Mesenchymal stem cell (in vitro differentiated cells and primary cell): ENCODE results near the gene RPTOR.

Experiments
- DNase-seq: peaks from one replicate; pipeline ENCODE4 v3.0.0-alpha.2; 2013
- H2AFZ ChIP-seq: one replicate; pipeline ENCODE4 v1.6.1; 2013; ENCODE audit warnings: low read depth, mild to moderate bottlenecking, control low read depth, inconsistent platforms, low read length, moderate library complexity
- H2AK5ac ChIP-seq: 2 replicates; pipeline ENCODE4 v1.6.1; 2013; ENCODE audit warnings: low read length, moderate library complexity, mild to moderate bottlenecking, inconsistent platforms; ENCODE audit not compliant: severe bottlenecking
- H2BK120ac ChIP-seq: one replicate; pipeline ENCODE4 v1.6.1; 2013; ENCODE audit warnings: low read depth, mild to moderate bottlenecking, inconsistent platforms, low read length, moderate library complexity
- H2BK12ac ChIP-seq, 2 experiments: one replicate each; pipeline ENCODE4 v1.6.1; 2013; ENCODE audit warnings: inconsistent platforms in 2 of 2, low read length in 2 of 2, mild to moderate bottlenecking in 2 of 2, moderate library complexity in 2 of 2, control low read depth in 1 of 2
- H2BK15ac ChIP-seq: one replicate; pipeline ENCODE4 v1.6.1; 2013; ENCODE audit warnings: mild to moderate bottlenecking, low read depth, inconsistent platforms; ENCODE audit not compliant: poor library complexity, severe bottlenecking
- H2BK5ac ChIP-seq: 2 replicates; pipeline ENCODE4 v1.6.1; 2013; ENCODE audit warnings: low read depth, mild to moderate bottlenecking, low read length, control low read depth, inconsistent platforms; ENCODE audit not compliant: poor library complexity, severe bottlenecking
- H3K14ac ChIP-seq, 2 experiments: one replicate each; pipeline ENCODE4 v1.6.1; 2013; ENCODE audit warnings: inconsistent platforms in 2 of 2, low read length in 2 of 2, control low read depth in 1 of 2, mild to moderate bottlenecking in 1 of 2, moderate library complexity in 1 of 2
- H3K18ac ChIP-seq, 2 experiments: one replicate each; pipeline ENCODE4 v1.6.1; 2013; ENCODE audit warnings: inconsistent platforms in 2 of 2, low read length in 2 of 2, control low read depth in 1 of 2, low read depth in 1 of 2, mild to moderate bottlenecking in 1 of 2
- H3K23ac ChIP-seq, 2 experiments: one replicate each; pipeline ENCODE4 v1.6.1; 2013; ENCODE audit warnings: inconsistent platforms in 2 of 2, low read length in 2 of 2, mild to moderate bottlenecking in 2 of 2, moderate library complexity in 2 of 2, control low read depth in 1 of 2
- H3K27ac ChIP-seq: 2 replicates; pipeline ENCODE4 v1.5.1; 2013; ENCODE audit warnings: mild to moderate bottlenecking, moderate library complexity, low read length, control low read depth, inconsistent platforms; ENCODE audit not compliant: poor library complexity, severe bottlenecking
- H3K27me3 ChIP-seq, 2 experiments: 2 replicates each; pipeline versions ENCODE4 v1.6.1 to v1.7.0; 2013; ENCODE audit warnings: low read length in 2 of 2, mild to moderate bottlenecking in 2 of 2, moderate library complexity in 2 of 2, control low read depth in 1 of 2, inconsistent platforms in 1 of 2; ENCODE audit not compliant: control insufficient read depth in 1 of 2, insufficient read depth in 1 of 2
- H3K36me3 ChIP-seq, 2 experiments: 2 replicates each; pipeline versions ENCODE4 v1.6.1 to v1.7.0; 2013; ENCODE audit warnings: low read length in 2 of 2, control low read depth in 1 of 2, inconsistent platforms in 1 of 2, low read depth in 1 of 2, mild to moderate bottlenecking in 1 of 2; ENCODE audit not compliant: insufficient read depth in 2 of 2, control insufficient read depth in 1 of 2
- H3K4ac ChIP-seq, 2 experiments: one replicate each; pipeline ENCODE4 v1.6.1; 2013; ENCODE audit warnings: inconsistent platforms in 2 of 2, low read length in 2 of 2, mild to moderate bottlenecking in 2 of 2, moderate library complexity in 2 of 2, control low read depth in 1 of 2, low read depth in 1 of 2
- H3K4me1 ChIP-seq: 2 replicates; pipeline ENCODE4 v1.6.1; 2013; ENCODE audit warnings: low read depth, low read length, control low read depth; ENCODE audit not compliant: control insufficient read depth, insufficient read depth
- H3K4me2 ChIP-seq: 2 replicates; pipeline ENCODE4 v1.6.1; 2013; ENCODE audit warnings: low read length, mild to moderate bottlenecking, inconsistent platforms; ENCODE audit not compliant: poor library complexity, severe bottlenecking
- H3K4me3 ChIP-seq, 2 experiments: 2 replicates each; pipeline versions ENCODE4 v1.5.1 to v1.7.0; 2013; ENCODE audit warnings: low read length in 2 of 2, mild to moderate bottlenecking in 2 of 2, control low read depth in 1 of 2, low read depth in 1 of 2; ENCODE audit not compliant: insufficient read depth in 1 of 2
- H3K79me1 ChIP-seq: replicated peaks from 2 replicates; pipeline ENCODE4 v1.6.1; 2013; ENCODE audit warnings: mild to moderate bottlenecking, control low read depth, low read length, inconsistent platforms; ENCODE audit not compliant: poor library complexity, severe bottlenecking
- H3K9ac ChIP-seq: 2 replicates; pipeline ENCODE4 v1.7.0; 2013; ENCODE audit warnings: mild to moderate bottlenecking, low read length, moderate library complexity
- H3K9me3 ChIP-seq: 2 replicates; pipeline ENCODE4 v1.7.0; 2013; ENCODE audit warnings: mild to moderate bottlenecking, low read length; ENCODE audit not compliant: control insufficient read depth
- H4K8ac ChIP-seq: one replicate; pipeline ENCODE4 v1.6.1; 2013; ENCODE audit warnings: inconsistent platforms, mild to moderate bottlenecking, low read length, moderate library complexity
- H4K91ac ChIP-seq: one replicate; pipeline ENCODE4 v1.6.1; 2013; ENCODE audit warnings: mild to moderate bottlenecking, low read length, inconsistent platforms
- WGBS: methylation state at CpG from one replicate; pipeline ENCODE4 v1.1.7; 2013; ENCODE audit warnings: mixed read lengths; 5-methylcytosine and 5-hydroxymethylcytosine counted together

The RPTOR gene

GRCh38 chr17:80909635-80910034, 365.0 kb downstream of the RPTOR start:
- Histone ChIP-seq H2AK5ac (no peak overlapping the region), H4K91ac (no peak overlapping the region), H2BK120ac (no peak overlapping the region), H4K8ac (no peak overlapping the region), H2BK15ac (no peak overlapping the region), H3K23ac (no peak overlapping the region), H3K4me2 (no peak overlapping the region), H3K9ac (no peak overlapping the region), H3K18ac (no peak overlapping the region), H3K79me1 (peaks cover 1% of the 10 kb centered on the region), H2AFZ (no peak overlapping the region), H2BK12ac (no peak overlapping the region), H3K14ac (no peak overlapping the region), H3K4me1 (peaks cover 2% of the 10 kb centered on the region), H3K4me3 (no peak overlapping the region), H3K9me3 (no peaks in the 10 kb centered on the region), H3K36me3 (peaks cover 62 to 76% of the 10 kb centered on the region in 2 experiments), H2BK5ac (no peak overlapping the region), H3K27ac (no peak overlapping the region), H3K4ac (no peak overlapping the region), H3K27me3 (no peaks in the 10 kb centered on the region)
- no peak for DNase-seq
- WGBS = 96% methylated on average over 2 of the region's 2 CpGs

DNA sequence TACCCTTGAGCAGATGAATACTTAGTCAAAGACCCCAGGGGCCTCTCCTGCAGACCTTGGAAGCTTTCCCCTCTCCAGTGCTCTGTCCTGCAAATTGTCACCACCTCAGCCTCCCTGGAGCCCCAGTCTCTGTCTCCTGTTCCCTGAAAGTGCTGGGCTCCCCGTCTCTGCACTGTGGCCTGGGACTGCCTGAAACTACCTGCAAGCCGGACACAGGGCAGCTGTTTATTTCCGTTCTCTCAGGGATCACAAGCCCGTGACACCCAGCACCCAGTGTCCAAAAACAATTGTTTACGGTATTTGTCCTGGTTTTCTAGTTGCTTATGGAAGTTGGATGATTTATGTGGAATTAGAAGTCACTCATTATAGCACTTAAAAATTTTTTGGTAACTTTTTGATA, 365.4 kb downstream of the RPTOR start:
- Histone ChIP-seq H2BK15ac (no peak overlapping the region), H3K79me1 (peaks cover 1% of the 10 kb centered on the region), H3K14ac (no peak overlapping the region), H2BK12ac (no peak overlapping the region), H2BK120ac (no peak overlapping the region), H3K4me2 (no peak overlapping the region), H2AK5ac (no peak overlapping the region), H2AFZ (no peak overlapping the region), H3K9ac (no peak overlapping the region), H3K9me3 (no peaks in the 10 kb centered on the region), H2BK5ac (no peak overlapping the region), H3K36me3 (peaks cover 66 to 73% of the 10 kb centered on the region in 2 experiments), H3K4me1 (no peaks in the 10 kb centered on the region), H3K27ac (no peak overlapping the region), H3K4me3 (no peak overlapping the region), H3K23ac (no peak overlapping the region), H3K27me3 (no peaks in the 10 kb centered on the region), H3K4ac (no peak overlapping the region), H4K8ac (no peak overlapping the region), H4K91ac (no peak overlapping the region), H3K18ac (no peak overlapping the region)
- no peak for DNase-seq
- WGBS = 97% methylated on average over 5 of the region's 5 CpGs

- Histone ChIP-seq H3K4ac (no peak overlapping the region), H3K27me3 (no peaks in the 10 kb centered on the region), H4K8ac (no peak overlapping the region), H2BK120ac (no peak overlapping the region), H3K9me3 (no peaks in the 10 kb centered on the region), H2AK5ac (no peak overlapping the region), H3K36me3 (peaks cover 58 to 69% of the 10 kb centered on the region in 2 experiments), H3K4me1 (no peaks in the 10 kb centered on the region), H2BK12ac (no peak overlapping the region), H3K23ac (no peak overlapping the region), H2AFZ (no peak overlapping the region), H4K91ac (peak overlapping the region; percentile 32), H3K9ac (no peak overlapping the region), H3K4me3 (no peak overlapping the region), H3K4me2 (no peak overlapping the region), H3K79me1 (no peaks in the 10 kb centered on the region), H3K14ac (no peak overlapping the region), H2BK5ac (no peak overlapping the region), H3K18ac (no peak overlapping the region), H3K27ac (no peak overlapping the region), H2BK15ac (no peak overlapping the region)
- 94% methylated on average over 15 of the region's 15 CpGs for WGBS
- DNase-seq = no peak
Measured at GRCh38 chr17:80912476-80912875, 367.8 kb downstream of the RPTOR start.

GRCh38 chr17:80913928-80914821, 369.5 kb downstream of the RPTOR start:
- Histone ChIP-seq H3K27me3 (no peaks in the 10 kb centered on the region), H2AFZ (no peak overlapping the region)

More at GRCh38 chr17:80913928-80914821, 369.5 kb downstream of the RPTOR start:
- Histone ChIP-seq H2BK5ac (no peak overlapping the region), H3K4me1 (no peaks in the 10 kb centered on the region), H3K36me3 (peaks cover 58 to 63% of the 10 kb centered on the region in 2 experiments), H2BK15ac (no peak overlapping the region), H3K9me3 (no peaks in the 10 kb centered on the region), H4K91ac (no peak overlapping the region), H3K4ac (no peak overlapping the region), H4K8ac (no peak overlapping the region), H3K9ac (no peak overlapping the region), H3K27ac (no peak overlapping the region), H3K18ac (no peak overlapping the region), H3K79me1 (no peaks in the 10 kb centered on the region), H3K14ac (no peak overlapping the region), H3K4me2 (no peak overlapping the region), H2AK5ac (no peak overlapping the region), H2BK12ac (no peak overlapping the region), H2BK120ac (no peak overlapping the region), H3K4me3 (no peak overlapping the region), H3K23ac (no peak overlapping the region)
- whole genome bisulfite sequencing = 93% methylated on average over 19 of the region's 21 CpGs
- DNase-seq = no peak
